Measurements from ENCODE around the gene ANGPTL7. TPM values are rescaled to one million over a fixed set of nuclear protein-coding genes. Genes with fewer than 3 reads are reported as not detected.

Gene ANGPTL7
- total and polyA plus RNA-seq, 2 of the 8 experiments (the other 6 are each of a cell fraction or from before 2014, with no cell fraction given), result not detected

DNA sequence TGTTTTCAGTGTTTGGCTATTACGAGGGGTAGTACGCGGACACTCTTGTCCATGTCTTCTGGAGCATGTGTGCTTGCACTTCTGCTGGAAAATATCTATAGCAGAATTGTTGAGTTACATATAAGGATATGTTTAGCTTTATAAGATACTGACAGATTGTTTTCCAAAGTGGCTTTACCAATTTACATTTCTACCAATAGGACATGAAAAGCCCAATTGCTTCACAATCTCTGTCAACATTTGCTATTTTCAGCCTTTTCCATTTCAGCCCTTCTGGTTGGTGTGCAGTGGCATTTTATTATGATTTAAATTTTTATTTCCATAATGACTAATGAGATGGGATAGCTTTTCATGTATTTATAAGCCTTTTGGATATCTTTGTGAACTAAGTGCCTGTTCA, 6.3 kb upstream of the ANGPTL7 start:
- H3K79me1 ChIP-seq (ENCODE audit: low read depth, low read length), result peaks cover 2% of the 10 kb centered on the region; the same call in 1 of the 2 replicates
- no peak overlapping the region for H3K4me3 ChIP-seq (ENCODE audit: extremely low read depth in 1 of 4, insufficient read depth in 2 of 4, low read depth in 3 of 4, low read length in 4 of 4)
- no peak overlapping the region for H2BK12ac ChIP-seq (ENCODE audit: low read depth, low read length)
- no peak overlapping the region for H4K91ac ChIP-seq (replicated peaks; ENCODE audit: insufficient read length, low read length)
- H2BK15ac ChIP-seq (ENCODE audit: low read length), result no peak overlapping the region
- H3K4me1 ChIP-seq (replicated peaks in 1 of 4; ENCODE audit: control insufficient read depth in 3 of 4, insufficient read depth in 4 of 4, low read length in 3 of 4), result no peaks in the 10 kb centered on the region
- no peak overlapping the region for H3K14ac ChIP-seq (ENCODE audit: insufficient read length)
- H3K23ac ChIP-seq (ENCODE audit: insufficient read length), result no peak overlapping the region
- H2BK5ac ChIP-seq (ENCODE audit: low read depth, low read length), result no peak overlapping the region
- H4K8ac ChIP-seq (ENCODE audit: extremely low read depth, insufficient read depth, low read length), result no peak overlapping the region
- H4K20me1 ChIP-seq (replicated peaks in 1 of 2; ENCODE audit: control insufficient read depth in 1 of 2, insufficient read depth in 2 of 2, low read length in 2 of 2), result peaks cover 0 to 2% of the 10 kb centered on the region in 2 experiments
- no peak overlapping the region for H3K4me2 ChIP-seq (ENCODE audit: insufficient read depth in 1 of 2, low read depth in 2 of 2, low read length in 2 of 2)
- no peak overlapping the region for H3K27ac ChIP-seq (ENCODE audit: low read depth, low read length)
- no peak overlapping the region for H3K9ac ChIP-seq (replicated peaks in 1 of 4; ENCODE audit: extremely low read depth in 1 of 4, low read depth in 3 of 4, low read length in 3 of 4)
- CTCF ChIA-PET (ENCODE audit: partially characterized antibody), result interaction anchor here (2.8 kb wide), 1 partner anchor 145 kb away, joined by 9 read pairs; no protein-coding TSS in a partner anchor
- H3K27me3 ChIP-seq (replicated peaks in 1 of 4; ENCODE audit: control insufficient read depth in 3 of 4, extremely low read depth in 1 of 4, insufficient read depth in 3 of 4, low read length in 3 of 4), result no peaks in the 10 kb centered on the region
- H3K18ac ChIP-seq (ENCODE audit: extremely low read depth, low read length), result no peak overlapping the region
- H2BK20ac ChIP-seq (ENCODE audit: low read length), result no peak overlapping the region
- no peaks in the 10 kb centered on the region for H3K79me2 ChIP-seq (ENCODE audit: control insufficient read depth in 1 of 2, insufficient read depth in 2 of 2, low read length in 2 of 2)
- H3K4ac ChIP-seq (replicated peaks; ENCODE audit: insufficient read length, low read depth, low read length), result no peak overlapping the region
- FAIRE-seq (no peak), DNase-seq (ENCODE audit: low read depth in 1 of 2, low spot score in 2 of 2) (no peak)
- no peaks in the 10 kb centered on the region for H3K9me3 ChIP-seq (ENCODE audit: insufficient read depth in 2 of 2, low read depth in 1 of 2, low read length in 1 of 2)
- H4K5ac ChIP-seq (ENCODE audit: insufficient read length, low read depth, low read length), result no peak overlapping the region
- WGBS, 2 experiments (ENCODE audit: extremely low coverage in 1 of 2, insufficient coverage in 1 of 2, insufficient read length in 1 of 2, insufficient replicate concordance in 2 of 2, low coverage in 1 of 2, low lambda C conversion rate in 2 of 2, missing lambda C conversion rate in 1 of 2), result 96% methylated on average over 3 of the region's 3 CpGs; no CpG with 5 or more reads in 1 of the 2 experiments
- H2BK120ac ChIP-seq (replicated peaks; ENCODE audit: low read depth, low read length), result no peak overlapping the region
- no peak overlapping the region for H2AK5ac ChIP-seq (ENCODE audit: low read depth, low read length)
- H3K56ac ChIP-seq (replicated peaks; ENCODE audit: insufficient read length, low read depth, low read length), result no peak overlapping the region
- peaks cover 0 to 7% (median 0%) of the 10 kb centered on the region in 4 experiments; a peak in 2 of 8 replicates for H3K36me3 ChIP-seq (ENCODE audit: control insufficient read depth in 2 of 4, insufficient read depth in 4 of 4, low read length in 3 of 4)
- no peaks in the 10 kb centered on the region; the same call in 1 of the 2 replicates for H3K23me2 ChIP-seq (ENCODE audit: low read depth, low read length)
- H2AFZ ChIP-seq (ENCODE audit: low read length), result no peak overlapping the region
- POLR2A ChIA-PET (ENCODE audit: partially characterized antibody), result interaction anchor here (0.6 kb wide), 1 partner anchor 121 kb away, joined by 4 read pairs; no protein-coding TSS in a partner anchor
- TF ChIP-seq RNF2 (IDR thresholded peaks at IDR 0.05; ENCODE audit: borderline replicate concordance, low read depth, low read length, missing control alignments, poor library complexity, severe bottlenecking), result no peak
- no peak for TF ChIP-seq HDAC6 (IDR thresholded peaks at IDR 0.05; ENCODE audit: low read depth, low read length)
- TF ChIP-seq GABPA (IDR thresholded peaks at IDR 0.05; ENCODE audit: borderline replicate concordance, insufficient read depth, low read length), result no peak
- no peak for TF ChIP-seq CHD1 (IDR thresholded peaks at IDR 0.05; ENCODE audit: low read depth, low read length)
- TF ChIP-seq YY1 (IDR thresholded peaks at IDR 0.05; ENCODE audit: low read depth, low read length), result no peak
- no peak for TF ChIP-seq NANOG (IDR thresholded peaks at IDR 0.05; ENCODE audit: insufficient read depth, low read depth, low read length, poor library complexity, severe bottlenecking)
- TF ChIP-seq MAX (IDR thresholded peaks at IDR 0.05), result no peak
- TF ChIP-seq RAD21 (IDR thresholded peaks at IDR 0.05 in 1 of 2, conservative IDR thresholded peaks at IDR 0.05 in 1 of 2; ENCODE audit: low read depth in 2 of 2, low read length in 2 of 2), result no peak
- no peak for TF ChIP-seq EP300 (IDR thresholded peaks at IDR 0.05; ENCODE audit: borderline replicate concordance in 1 of 2, low read depth in 2 of 2, low read length in 2 of 2)
- TF ChIP-seq SP1 (IDR thresholded peaks at IDR 0.05; ENCODE audit: low read depth, low read length), result no peak
- TF ChIP-seq ASH2L (IDR thresholded peaks at IDR 0.05; ENCODE audit: low read length), result no peak
- TF ChIP-seq NRF1 (IDR thresholded peaks at IDR 0.05; ENCODE audit: low read depth, low read length), result no peak
- TF ChIP-seq TCF12 (IDR thresholded peaks at IDR 0.05; ENCODE audit: low read depth, low read length), result no peak

Data from H1 (cell line).